ENCODE data around the gene KCTD6.
A peak's percentile ranks its signal among the peaks of the same experiment; 100 is the strongest.

KCTD6 gene

DNA sequence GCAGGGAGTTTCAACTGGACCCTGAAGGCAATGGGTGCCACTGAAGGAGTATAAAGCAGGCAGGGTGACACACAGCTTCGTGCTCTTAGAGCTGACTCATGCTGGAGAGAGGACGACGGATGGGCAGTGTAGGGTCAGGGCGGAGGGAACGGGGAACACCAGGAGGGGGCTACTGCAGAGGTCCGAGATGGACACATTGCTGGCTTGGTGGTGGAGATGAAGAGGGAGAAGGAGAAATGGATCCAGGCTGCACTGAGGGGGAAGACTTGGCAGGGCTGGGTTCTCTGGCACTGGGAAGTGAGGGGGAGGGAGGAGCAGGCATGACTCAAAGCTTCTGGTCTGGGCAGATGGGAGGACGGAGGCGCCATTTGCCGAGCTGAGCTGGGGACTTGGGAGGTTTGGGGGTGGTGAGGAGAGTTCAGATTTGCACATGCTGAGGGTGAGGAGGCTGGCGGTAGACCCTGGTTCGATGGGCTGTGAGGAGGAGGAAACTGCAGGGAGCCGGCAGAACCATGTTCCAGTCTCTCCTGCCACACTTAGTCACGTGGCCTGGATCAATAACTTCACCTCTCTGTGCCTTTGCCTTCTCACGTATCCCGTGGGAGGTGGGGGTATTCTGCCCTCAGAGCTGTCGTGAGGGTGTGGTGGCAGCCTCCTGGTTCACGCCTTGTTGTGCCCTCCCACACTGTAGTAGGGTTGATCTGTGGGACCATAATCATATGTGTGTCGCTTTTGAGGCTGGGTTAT, 4.6 kb upstream of the KCTD6 start:
- DNase-seq, result peak; percentile 19

DNA sequence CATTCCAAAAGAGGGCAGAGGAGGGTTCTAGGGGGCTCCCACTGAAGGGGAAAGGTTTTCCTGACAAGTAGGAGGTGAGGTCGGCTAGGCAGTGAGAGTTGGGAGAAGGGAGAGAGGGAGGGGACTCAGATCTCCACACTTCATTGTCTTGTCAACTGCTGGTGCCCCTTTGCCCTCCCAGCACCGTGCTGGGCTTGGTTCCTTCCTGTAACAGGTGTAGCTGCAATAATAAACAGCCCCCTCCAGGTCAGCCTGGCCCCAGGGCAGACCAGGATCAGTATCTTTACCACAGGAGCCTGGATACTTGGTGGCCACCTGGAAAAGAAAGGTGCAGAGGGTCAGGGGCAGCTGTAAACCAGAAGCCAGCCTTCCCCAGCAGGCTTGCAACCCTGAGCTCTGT, 2.9 kb upstream of the KCTD6 start:
- no peak for DNase-seq

DNA sequence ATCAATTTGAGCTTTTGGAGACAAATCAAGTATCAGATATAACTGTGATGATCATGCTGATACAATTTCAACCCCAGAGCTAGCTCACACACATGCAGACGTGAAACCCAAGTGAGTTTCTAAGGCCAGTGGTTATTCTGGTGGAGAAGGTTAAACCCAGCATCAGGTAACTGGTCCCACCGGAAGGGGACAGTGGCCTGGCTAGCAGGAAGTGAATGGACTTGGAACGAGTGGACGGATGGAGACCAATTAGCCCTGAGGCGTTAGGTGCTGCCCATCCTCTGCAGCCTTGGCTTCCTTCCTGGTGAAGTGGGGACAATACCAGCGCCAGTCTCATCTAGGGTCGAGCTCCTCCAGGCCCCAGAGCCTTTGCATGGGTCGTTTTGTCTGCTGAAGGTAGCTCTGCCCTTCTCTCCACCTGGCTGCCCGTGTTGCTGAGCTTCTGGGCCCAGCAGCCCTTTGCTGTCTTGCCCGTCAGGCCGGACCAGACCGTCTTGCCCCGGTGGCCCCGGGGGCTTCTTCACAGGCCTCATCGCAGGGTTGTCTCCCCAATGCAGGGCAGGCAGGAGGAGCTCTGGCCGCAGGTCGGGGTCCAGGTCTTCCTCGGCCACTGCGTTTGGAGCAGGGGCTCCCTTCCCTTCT, 915 bp upstream of the KCTD6 start:
- no peak for DNase-seq

DNA sequence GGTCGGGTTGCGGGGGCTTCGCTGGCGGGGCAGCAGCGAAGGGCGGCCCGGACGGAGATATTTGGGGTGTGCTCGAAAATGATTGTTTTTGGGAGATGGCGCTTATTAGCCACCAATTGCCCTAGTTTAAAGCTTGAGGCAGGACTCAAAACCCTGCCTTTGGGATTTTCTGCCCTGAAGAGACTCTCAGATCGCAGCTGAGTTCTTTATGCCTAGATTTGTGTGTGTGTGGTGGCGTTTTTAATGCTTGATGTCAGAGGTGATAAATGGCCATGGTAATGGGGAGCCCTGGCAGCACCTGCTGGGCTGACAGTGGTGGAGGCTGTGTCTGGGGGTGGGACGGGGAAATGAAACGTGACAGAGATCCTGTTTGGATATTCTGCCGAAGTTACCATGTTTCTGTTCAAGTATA, 604 bp downstream of the KCTD6 start:
- no peak for DNase-seq

DNA sequence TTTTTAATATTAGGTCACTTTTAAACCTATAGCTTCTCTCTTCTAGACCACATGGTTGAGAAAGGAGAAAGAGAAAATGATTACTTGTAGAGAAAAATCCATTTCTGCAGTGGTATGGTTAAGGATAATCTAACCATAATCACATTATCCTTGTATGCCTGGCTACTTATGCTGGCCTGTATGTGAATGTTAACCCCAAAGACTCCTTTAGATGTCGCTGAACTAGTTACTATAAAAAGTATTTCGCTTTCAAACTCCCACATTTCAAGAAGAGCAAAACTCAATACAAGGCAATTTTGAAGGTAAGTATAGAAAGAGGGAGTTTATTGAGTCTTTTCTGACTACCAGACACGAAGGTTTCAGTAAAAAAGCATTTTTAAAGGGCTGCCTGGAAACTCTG, 2.2 kb downstream of the KCTD6 start:
- no peak for DNase-seq

DNA sequence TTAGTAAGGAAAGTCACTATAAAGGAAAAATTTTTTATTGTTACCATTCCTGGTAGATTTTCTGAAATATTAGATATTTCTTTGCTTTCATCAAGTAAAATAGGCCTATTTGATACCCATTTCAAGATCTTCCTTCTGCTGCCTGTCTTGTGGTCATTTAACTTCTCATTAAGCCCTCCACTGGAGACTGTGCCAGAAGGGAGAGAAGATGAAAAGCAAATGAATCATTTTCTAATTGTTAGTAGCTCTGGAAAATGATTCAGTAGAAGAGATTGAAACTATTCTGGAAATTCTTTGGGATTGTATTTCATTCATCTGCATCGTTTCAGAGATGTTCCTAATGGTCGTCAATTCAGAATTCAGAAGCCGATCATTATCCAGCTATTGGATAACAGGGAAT, 3.2 kb downstream of the KCTD6 start:
- DNase-seq, result no peak

DNA sequence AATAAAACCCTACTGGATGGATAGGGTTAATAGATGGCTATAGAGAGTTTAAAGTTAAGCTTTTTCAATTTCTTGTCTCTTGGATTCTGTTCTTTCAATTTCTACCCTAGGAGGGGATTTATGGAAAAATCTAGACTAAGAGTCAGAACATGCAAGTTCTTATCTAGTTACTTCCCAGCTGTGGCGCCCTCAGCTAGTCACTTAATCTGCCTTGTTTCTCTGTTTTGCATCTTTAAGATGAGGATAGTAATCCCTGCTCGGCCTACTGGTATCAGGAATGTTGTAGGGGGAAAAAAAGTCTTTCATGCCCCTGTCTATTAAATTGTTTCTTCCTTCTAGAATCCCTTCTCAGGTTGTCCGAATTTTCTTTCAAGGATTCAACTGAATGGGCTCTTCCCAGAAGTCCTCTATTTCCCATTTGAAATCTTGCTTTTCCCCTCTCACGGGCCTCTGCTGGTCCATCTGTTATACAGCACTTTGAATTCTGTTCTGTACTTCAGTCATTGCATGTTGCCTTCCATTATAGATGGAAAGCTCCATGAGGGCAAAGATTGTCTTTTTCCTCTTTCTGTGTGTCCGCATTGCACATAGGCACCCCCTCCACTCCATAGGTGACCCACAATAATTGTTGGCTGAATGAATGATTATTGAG, 4.4 kb downstream of the KCTD6 start:
- DNase-seq, result no peak

DNA sequence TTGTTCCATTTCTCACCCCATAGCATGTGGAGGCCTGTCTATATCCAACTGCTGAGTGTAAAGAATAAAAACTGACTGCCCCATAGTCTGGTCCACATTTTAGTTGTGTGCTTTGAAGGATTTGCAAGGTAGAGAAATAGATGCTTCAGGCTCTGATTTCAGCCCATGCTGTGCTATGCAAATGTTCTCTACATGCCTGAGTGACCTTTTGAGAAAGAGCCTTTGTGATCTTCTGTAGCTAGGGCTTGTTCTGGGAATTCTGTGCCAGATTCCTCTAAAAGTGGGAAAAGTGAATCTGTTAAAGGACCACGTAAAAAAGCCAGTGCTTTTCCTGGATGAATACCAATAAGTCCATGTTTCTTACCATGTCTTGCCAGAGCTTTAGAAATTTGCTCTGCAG, 5.2 kb downstream of the KCTD6 start:
- no peak for DNase-seq

DNA sequence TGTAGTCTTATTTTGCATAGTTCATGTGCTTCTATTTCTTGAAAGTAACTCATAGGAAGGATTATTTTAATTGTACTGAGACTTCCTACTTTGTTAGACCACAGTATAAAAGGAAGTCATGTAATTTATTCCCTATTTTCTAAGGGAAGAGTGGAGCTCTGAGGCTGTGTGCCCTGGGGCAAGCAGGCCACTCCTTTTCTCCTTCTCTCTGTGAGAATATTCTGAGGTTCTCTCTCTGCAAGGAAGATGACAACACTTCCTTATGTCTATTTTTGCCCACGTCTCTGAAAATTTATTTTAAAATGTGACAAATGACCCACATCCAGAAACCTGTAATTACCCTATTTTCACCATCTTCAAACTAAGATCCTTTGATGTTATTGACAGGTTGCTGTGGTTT, 11.0 kb downstream of the KCTD6 start:
- no peak for DNase-seq

DNA sequence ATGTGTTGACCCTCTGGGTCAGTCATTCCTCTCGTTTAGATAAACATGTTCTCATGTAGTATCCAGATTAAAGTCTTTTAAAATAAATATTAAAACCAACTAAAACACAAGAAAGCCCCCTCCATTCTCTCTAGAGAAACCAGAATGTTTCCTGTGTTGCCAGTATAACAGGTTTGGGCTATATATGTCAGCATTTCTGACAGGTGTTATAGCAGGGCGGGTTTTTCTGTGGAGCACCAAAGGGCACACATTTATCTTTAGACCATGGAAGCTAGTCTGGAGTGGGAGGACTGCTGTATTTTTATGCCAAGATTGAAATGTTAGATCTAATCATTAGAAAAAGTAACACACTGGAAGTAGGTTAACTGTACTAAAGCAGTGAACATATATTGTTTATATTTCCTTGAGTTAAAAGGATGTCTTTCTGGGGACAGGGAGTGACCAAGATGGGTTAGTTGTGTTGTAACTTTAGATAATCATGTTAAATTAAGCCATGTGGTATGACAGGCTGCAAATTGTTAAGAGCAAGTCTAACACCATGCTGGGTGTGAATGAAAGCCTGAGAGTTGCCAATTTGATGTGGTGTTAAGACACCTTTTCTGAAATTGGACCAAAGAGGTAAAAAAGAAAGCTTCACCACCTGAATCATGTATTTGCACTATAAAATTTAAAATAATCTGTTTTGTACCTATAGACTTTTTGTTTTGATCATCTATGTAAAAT, 15.6 kb downstream of the KCTD6 start:
- no peak for DNase-seq

DNA sequence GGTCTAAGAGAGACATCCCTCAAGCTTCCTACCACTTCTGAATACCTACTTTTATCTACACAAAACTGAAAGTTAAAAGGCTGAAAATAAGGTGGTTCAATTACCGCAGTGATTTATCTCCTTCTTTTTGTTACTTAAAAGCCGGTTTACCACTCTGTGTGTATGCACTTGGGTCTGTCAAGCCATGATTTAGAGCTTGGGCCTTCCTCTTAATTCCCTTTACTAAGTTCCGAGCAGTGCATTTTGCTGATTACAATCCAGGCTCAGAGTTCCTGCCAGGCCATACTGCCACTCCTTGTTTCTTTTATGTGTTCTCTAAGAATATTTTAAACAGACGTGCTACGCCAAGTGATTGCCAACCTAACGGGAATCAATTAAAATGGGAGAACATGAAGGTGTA, 16.5 kb downstream of the KCTD6 start:
- no peak for DNase-seq

DNA sequence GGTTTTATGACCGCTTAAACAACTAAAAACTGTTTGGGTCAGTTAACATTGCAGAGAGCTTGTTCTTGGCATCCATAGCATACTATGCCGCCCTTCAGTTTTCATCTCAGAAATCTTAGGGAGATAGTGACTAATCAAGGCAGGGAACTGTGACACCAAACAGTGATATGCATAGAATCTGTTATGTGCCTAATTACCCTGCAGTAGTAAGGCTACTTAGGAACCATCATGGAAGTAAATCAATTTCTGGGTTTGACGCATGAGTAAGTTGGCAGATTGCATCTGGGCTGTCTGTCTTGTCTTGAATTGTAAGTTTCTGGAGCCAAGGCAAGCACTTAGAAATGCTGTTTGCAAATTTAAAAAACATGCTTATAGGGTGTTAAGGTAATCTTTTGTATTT, 22.5 kb downstream of the KCTD6 start:
- no peak for DNase-seq

DNA sequence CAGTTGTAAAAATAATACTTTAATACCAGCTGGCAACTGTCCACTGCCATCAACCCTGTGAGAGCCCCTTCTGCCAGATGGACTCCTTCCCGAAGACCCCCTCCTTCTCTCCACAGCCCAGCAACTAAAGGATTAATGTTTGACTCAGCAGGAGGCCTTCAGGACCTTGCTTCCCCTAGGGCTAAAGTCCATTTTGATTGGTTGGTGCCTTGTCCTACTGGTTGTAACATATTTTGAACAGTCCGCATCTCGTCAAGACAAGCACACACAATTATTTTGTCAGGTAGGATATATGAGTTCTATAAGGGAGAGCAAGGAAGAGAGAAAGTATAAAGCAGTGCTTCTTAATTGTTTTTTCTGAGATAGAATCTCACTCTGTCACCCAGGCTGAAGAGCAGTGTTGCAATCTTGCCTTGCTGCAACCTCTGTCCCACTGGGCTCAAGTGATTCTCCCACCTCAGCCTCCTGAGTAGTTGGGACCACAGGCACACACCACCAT, 26.4 kb downstream of the KCTD6 start:
- no peak for DNase-seq

DNA sequence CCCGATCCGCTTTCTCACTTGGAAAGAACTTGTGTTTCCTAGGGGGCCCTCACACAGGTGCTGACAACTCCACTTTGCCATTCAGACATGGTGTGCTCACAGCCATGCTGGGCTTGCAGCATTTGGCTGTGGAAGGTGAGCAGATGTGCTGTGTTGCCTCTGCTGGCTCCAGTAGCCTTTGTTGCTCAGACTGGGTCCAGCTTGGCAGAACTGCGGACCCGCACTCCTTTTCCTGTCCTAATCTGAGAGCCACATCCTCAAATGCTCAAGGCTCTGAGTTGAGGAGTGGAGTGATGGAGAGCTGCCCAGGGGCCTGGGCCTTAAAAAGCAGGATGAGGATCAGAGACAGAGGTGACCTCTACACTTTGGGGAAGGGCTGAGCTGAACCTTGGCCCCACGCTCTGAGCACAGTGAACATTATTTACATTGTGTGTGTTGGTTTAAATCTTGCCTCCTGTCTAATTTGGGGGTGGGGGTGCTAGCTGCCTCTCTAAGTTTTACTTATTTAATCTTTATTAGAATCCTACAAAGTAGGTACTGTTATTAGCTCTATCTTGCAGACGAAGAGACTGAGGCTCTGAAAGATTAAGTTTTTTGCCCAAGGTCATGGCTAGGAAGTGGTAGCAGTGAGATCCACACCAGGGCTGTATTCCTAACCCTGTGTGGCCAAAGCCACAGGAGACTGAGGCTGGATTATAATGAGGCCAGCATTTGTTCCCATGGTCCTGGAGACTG, 27.9 kb downstream of the KCTD6 start:
- no peak for DNase-seq

DNA sequence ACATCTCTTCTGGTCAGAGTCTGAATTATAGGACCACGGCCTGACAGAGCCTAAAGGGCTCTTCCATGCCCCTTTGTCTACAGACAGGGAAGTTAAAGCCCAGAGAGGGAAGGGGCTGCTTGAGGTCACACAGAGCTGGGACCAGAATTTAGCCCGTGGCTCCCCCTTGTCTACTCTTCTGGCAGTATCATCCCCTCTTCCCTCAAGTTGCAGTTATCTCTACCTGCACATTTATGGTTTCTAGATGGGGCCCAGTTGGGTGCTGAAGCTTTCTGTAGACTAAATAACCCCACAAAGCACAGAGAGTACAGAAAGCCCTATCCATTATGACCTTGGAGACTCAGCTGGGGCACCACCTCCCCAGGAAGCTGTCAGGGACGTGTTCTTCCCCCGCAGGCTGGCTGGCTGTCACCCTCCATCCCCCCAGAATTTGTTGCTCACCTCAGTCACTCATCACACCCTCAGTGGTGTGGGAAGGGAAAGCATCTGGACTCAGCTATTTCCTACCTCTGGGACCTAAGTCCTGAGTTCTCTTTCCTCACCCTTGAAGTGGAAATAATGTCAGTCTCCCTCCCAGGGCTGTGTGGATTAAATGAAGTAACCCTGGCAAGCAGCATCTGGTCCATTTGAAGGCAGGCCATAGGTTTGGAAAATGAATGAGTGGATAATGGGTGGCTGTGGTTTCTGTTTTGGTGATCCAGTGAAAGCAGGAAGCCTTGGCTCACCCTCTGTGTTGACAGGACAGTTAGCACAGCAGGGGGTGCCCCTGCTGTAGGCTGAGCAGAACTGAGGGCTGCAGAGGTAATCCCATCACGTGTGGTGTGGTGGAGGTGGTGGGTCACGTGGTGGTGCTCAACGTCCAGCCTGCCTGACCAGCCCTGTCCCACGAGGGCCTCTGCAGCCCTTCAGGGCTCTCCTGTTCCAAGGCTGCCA, 28.8 kb downstream of the KCTD6 start:
- no peak for DNase-seq

DNA sequence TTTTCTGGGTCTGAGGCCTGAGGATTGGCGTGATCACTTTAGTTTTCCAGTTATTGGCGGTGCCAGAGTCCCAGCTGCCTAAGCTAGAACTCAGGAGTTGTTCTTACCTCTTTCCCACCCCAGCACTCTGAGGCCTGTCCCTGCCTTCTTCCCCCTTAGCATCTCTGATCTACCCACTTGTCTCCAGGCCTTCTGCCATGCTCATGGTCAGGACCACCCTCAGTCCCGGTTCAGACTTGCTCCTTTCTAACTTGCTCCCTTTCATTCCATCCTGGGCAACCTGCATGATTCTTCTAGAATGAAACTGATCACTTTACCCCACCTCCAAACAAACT, 29.4 kb downstream of the KCTD6 start:
- DNase-seq, result no peak

DNA sequence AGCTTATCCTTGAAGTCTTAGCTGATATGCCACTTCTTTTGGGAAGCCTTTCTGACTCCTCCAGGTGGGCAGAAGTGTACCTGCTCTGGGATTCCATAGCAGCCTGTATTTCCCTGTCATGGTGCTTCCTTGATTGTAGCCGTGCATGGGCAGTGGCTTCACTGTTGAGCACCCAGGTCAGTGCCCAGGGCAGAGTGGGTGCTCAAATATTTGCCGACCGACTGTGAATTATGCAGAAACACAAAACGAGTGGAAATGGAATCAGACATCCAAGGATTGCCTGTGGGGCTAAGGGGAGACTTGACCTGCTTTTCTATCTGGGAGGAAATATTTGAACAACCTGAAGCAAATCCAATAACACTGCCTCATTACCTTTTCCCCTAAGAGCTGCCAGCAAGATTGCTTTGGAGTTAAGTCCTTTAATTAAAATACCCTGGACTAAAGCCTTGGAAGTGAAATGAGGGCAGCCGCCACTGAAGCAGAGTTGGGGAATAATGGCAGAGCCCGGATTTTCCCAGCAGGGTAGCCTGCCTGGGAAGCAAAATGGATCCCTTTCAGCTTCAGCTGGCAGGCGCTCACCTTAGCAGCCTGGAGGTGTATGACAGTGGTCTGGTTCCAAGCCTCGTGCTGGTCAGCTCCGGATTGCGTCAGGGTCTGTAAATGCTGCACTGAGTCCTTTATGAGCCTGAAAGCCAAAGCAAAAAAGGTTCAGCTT, 30.2 kb downstream of the KCTD6 start:
- DNase-seq, result no peak

DNA sequence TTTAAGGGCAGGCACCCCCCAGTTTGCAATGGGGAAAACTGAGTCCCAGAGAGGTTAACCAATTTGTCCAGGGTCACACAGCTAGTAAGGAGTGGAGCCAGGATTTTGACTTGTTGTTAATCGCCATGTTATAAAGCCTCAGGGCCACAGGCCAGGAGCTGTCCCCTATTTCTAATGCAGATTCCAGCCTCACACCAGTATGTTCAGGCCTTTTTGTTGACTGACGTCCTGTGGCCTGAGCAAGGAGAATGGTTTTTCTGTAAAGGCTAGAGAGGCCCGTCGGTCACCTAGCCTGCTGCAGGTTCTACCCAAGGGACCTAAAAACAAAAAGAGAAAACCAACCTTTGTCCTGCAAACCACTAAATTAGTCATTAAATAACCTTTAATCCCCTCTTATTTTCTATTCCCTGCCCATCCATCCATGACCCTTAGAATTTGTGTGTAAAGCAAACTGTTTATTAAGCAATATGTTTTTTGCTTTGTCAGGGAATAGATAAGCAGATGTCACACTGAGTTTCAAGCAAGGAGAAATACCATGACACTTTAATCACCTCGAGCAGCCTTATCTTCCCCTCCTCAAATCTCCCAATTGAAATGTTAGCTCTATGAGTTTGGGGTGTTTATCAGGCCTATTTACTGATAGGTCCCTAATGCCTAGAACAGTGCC, 31.0 kb downstream of the KCTD6 start:
- DNase-seq, result no peak

DNA sequence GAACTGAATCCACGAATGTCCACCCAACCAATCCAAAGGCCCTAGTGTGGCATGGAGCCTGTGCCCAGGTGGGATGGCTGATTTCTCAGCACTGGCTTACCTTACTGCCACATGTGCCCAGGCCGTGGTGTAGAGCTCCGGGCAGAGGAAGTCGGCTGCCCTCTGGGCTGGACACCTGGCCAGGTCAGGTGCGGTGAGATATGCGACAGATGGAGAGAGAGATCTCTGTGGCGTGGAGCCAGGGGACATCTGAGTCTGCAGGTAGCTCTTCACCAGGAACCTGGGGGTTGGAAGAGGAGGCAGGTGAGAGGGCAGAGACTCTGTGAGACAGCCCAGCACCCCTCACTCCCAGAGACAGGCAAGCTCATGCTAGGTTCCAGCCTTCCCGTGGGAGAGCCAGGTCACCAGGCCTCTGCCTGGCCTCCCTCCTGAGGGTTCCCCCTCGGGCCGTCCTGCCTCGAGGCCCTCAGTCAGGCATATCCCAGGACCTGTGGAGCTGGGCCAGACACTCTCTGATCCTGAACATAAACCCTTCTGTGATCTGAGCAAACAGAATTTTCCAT, 32.5 kb downstream of the KCTD6 start:
- no peak for DNase-seq

DNA sequence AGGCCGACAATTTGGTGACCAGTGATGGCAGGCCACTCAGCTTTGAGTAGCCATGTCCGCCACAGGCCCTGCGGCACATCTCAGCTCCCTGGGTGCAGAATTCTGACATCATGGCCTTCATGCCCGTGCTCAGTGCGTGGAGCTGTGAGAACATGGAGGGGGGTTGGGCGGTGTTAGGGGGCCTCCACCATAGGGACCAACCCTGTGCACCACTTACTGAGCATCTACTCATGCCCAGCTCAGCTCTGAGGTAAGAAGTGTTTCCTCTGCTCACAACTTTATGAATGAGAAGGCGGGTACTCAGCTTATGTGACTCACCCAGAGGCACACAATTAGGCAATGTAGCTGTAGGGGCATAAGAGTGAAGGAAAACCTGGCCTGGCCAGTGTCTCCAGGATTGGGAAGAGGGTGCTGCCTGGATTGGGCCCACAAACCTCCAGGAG, 34.6 kb downstream of the KCTD6 start:
- peak; percentile 42 for DNase-seq
